Uterus (tissue), 2 donors: Measurements from ENCODE around the gene NIN.
"Not testable (repeated sequence)": the region's sequence is repeated elsewhere in the genome, so short reads cannot be mapped to it uniquely, and the experiment has no call there.

Experiments
- POLR2A ChIP-seq, 2 donors: fragments of 450-650 bp; IDR thresholded peaks; one replicate each; pipeline ENCODE4 v1.6.1; 2016; ENCODE audit warnings: antibody characterized with exemption in 2 of 2, mild to moderate bottlenecking in 1 of 2, moderate library complexity in 1 of 2
- TF ChIP-seq, protein P1 (sequence below), 4 experiments: fragments of 200-600 bp in 2 of 4; fragments of 450-650 bp in 2 of 4; sonication (generic) in 2 of 4; IDR thresholded peaks; one replicate each; pipeline ENCODE4 v1.5.1; 2016 to 2019; ENCODE audit warnings: antibody characterized with exemption in 4 of 4, mild to moderate bottlenecking in 2 of 4, moderate library complexity in 1 of 4

DNA sequence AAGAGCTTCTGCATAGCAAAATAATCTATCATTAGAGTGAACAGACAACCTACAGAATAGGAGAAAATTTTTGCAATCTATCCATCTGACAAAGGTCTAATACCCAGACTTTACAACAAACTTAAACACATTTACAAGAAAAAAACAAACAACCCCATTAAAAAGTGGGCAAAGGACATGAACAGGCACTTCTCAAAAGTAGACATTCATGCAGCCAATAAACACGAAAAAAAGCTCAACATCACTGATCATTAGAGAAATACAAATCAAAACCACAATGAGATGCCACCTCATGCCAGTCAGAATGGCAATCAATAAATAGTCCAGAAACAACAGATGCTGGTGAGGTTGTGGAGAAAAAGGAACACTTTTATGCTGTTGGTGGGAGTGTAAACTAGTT lies 15.9 kb downstream of the NIN start:
- TF ChIP-seq, protein P1, sequence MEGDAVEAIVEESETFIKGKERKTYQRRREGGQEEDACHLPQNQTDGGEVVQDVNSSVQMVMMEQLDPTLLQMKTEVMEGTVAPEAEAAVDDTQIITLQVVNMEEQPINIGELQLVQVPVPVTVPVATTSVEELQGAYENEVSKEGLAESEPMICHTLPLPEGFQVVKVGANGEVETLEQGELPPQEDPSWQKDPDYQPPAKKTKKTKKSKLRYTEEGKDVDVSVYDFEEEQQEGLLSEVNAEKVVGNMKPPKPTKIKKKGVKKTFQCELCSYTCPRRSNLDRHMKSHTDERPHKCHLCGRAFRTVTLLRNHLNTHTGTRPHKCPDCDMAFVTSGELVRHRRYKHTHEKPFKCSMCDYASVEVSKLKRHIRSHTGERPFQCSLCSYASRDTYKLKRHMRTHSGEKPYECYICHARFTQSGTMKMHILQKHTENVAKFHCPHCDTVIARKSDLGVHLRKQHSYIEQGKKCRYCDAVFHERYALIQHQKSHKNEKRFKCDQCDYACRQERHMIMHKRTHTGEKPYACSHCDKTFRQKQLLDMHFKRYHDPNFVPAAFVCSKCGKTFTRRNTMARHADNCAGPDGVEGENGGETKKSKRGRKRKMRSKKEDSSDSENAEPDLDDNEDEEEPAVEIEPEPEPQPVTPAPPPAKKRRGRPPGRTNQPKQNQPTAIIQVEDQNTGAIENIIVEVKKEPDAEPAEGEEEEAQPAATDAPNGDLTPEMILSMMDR (IDR thresholded peaks at IDR 0.05), result not testable (repeated sequence)
- not testable (repeated sequence) for TF ChIP-seq POLR2A (IDR thresholded peaks at IDR 0.05)
